Testis (tissue), 3 donors: Measurements from ENCODE around the gene C22orf39. TPM values are rescaled to one million over a fixed set of nuclear protein-coding genes. Genes with fewer than 3 reads are reported as not detected.

Experiments
- DNase-seq: peaks from one replicate; pipeline ENCODE4 v3.0.0-alpha.2; 2019
- H3K27ac ChIP-seq, 2 donors: fragments of 200-600 bp; sonication (generic); one replicate each; pipeline ENCODE4 v1.5.1; 2019
- H3K27me3 ChIP-seq: fragments of 200-600 bp; sonication (generic); one replicate; pipeline ENCODE4 v1.5.1; 2019
- H3K36me3 ChIP-seq: fragments of 200-600 bp; sonication (generic); one replicate; pipeline ENCODE4 v1.5.1; 2017; ENCODE audit warnings: low read depth; ENCODE audit errors: missing control alignments
- H3K4me1 ChIP-seq: fragments of 200-600 bp; sonication (generic); one replicate; pipeline ENCODE4 v1.5.1; 2019
- H3K4me3 ChIP-seq, 2 donors: fragments of 200-600 bp; sonication (generic); one replicate each; pipeline ENCODE4 v1.5.1; 2017 to 2019
- H3K9me3 ChIP-seq: fragments of 200-600 bp; sonication (generic); one replicate; pipeline ENCODE4 v1.5.1; 2017
- CTCF ChIP-seq, 3 experiments: fragments of 450-650 bp in 2 of 3; fragments of 200-600 bp in 1 of 3; sonication (generic) in 1 of 3; IDR thresholded peaks; one replicate each; pipeline ENCODE4 v1.5.1; 2016 to 2019; ENCODE audit warnings: antibody characterized with exemption in 3 of 3, mild to moderate bottlenecking in 2 of 3, moderate library complexity in 1 of 3
- POLR2A ChIP-seq: fragments of 450-650 bp; IDR thresholded peaks from one replicate; pipeline ENCODE4 v1.6.1; 2017; ENCODE audit warnings: antibody characterized with exemption, mild to moderate bottlenecking, moderate library complexity
- WGBS, 2 donors: methylation state at CpG; one replicate each; pipeline ENCODE4 v1.1.5; 2018; 5-methylcytosine and 5-hydroxymethylcytosine counted together
- intact Hi-C: fragments of 100-400 bp; cut with DNase I; formaldehyde crosslinking; loops from one replicate; pipeline ENCODE4 v1.15.1; 2023; ENCODE audit warnings: low total_unique reads
- polyA plus RNA-seq: library from polyadenylated mRNA; stranded (reverse); fragments of 350-450 nt; fragmentation: Illumina TruSeq; extraction: RNeasy Lipid Tissue Mini Kit (QIAGEN cat#74804); gene quantifications from one replicate; pipeline ENCODE4 v1.2.3, GENCODE V29; 2014; ENCODE audit warnings: low read depth, low replicate concordance; ENCODE audit not compliant: insufficient read depth
- total RNA-seq, 2 donors: library from RNA; depleted of rRNA; stranded (reverse); fragments of >200 nt; gene quantifications; one replicate each; pipeline ENCODE4 v1.2.3, GENCODE V29; 2016

C22orf39 gene
- total and polyA plus RNA-seq, 3 donors from 2014 or later: 38.7 to 64.1 (median 60.9) TPM

GRCh38 chr22:19480789-19481188, 33.3 kb upstream of the C22orf39 start:
- TF ChIP-seq CTCF (IDR thresholded peaks at IDR 0.05) (no peak), POLR2A (no peak)
- intact Hi-C loops: no loop called here
- Histone ChIP-seq H3K27me3 (no peaks in the 10 kb centered on the region), H3K27ac (no peak overlapping the region), H3K4me1 (peaks cover 22% of the 10 kb centered on the region), H3K4me3 (no peak overlapping the region), H3K9me3 (no peaks in the 10 kb centered on the region), H3K36me3 (no peaks in the 10 kb centered on the region)
- 50 to 59% methylated on average over 10 of the region's 10 CpGs for WGBS, 2 donors
- DNase-seq: no peak

GRCh38 chr22:19480173-19480568, 32.7 kb upstream of the C22orf39 start:
- peak overlapping the region in 1 of 2 donors; percentile 99 for H3K27ac ChIP-seq
- H3K4me3 ChIP-seq: peak overlapping the region; percentile 77 to 86
- no peaks in the 10 kb centered on the region for H3K27me3 ChIP-seq
- H3K9me3 ChIP-seq: no peaks in the 10 kb centered on the region
- peaks cover 28% of the 10 kb centered on the region for H3K4me1 ChIP-seq
- H3K36me3 ChIP-seq: no peaks in the 10 kb centered on the region
- DNase-seq: no peak
- intact Hi-C loops: no loop called here
- WGBS, 2 donors: 2% methylated on average over 12 to 15 of the region's 15 CpGs
- no peak for TF ChIP-seq CTCF (IDR thresholded peaks at IDR 0.05)
- TF ChIP-seq POLR2A: no peak

- WGBS, 2 donors: 1% methylated on average over 50 of the region's 50 CpGs
- intact Hi-C loops: no loop called here
- H3K27ac ChIP-seq: peak within 1 kb of the TSS; percentile 95 to 99
- TF ChIP-seq CTCF (IDR thresholded peaks at IDR 0.05): peak in 1 of 3 experiments; percentile 5
- no peak for TF ChIP-seq POLR2A
- peak; percentile 98 for DNase-seq
- peaks cover 34% of the 10 kb centered on the region for H3K4me1 ChIP-seq
- H3K4me3 ChIP-seq: peak within 1 kb of the TSS; percentile 77 to 86
- no peaks in the 10 kb centered on the region for H3K36me3 ChIP-seq
- no peaks in the 10 kb centered on the region for H3K9me3 ChIP-seq
- H3K27me3 ChIP-seq: no peaks in the 10 kb centered on the region
Observed at GRCh38 chr22:19479355-19480172, 32.1 kb upstream of the C22orf39 start, which contains the start of gene CDC45. Gene CDC45, plus strand, starts transcription at chr22:19479920. Its CDS starts 49 bp downstream, at chr22:19479969.

- Histone ChIP-seq H3K27me3 (no peaks in the 10 kb centered on the region), H3K4me3 (peak within 1 kb of the TSS; percentile 77 to 86), H3K36me3 (no peaks in the 10 kb centered on the region), H3K27ac (peak within 1 kb of the TSS; percentile 95 to 99), H3K9me3 (no peaks in the 10 kb centered on the region), H3K4me1 (peaks cover 34% of the 10 kb centered on the region)
- intact Hi-C loops: no loop called here
- DNase-seq: peak; percentile 83
- WGBS, 2 donors: 0% methylated on average over 28 to 39 of the region's 42 CpGs
- no peak for TF ChIP-seq POLR2A
- TF ChIP-seq CTCF (IDR thresholded peaks at IDR 0.05): no peak
Observed at GRCh38 chr22:19478901-19479354, 31.4 kb upstream of the C22orf39 start, which contains the start of gene UFD1. Gene UFD1, minus strand, starts transcription at chr22:19479193. Its CDS starts 108 bp downstream, at chr22:19479085.
